Upper lobe of left lung (tissue), 4 donors: ENCODE measurements around the gene GLRX.

Source experiments
- POLR2A ChIP-seq, 4 donors: fragments of 450-650 bp; IDR thresholded peaks; one replicate each; pipeline ENCODE4 v1.5.1; 2016 to 2017; ENCODE audit warnings: antibody characterized with exemption in 4 of 4, mild to moderate bottlenecking in 2 of 4
- TF ChIP-seq, protein P1 (sequence below), 6 experiments: fragments of 450-650 bp in 4 of 6; fragments of 200-600 bp in 2 of 6; sonication (generic) in 2 of 6; IDR thresholded peaks; one replicate each; pipeline ENCODE4 v1.5.1; 2016 to 2019; ENCODE audit warnings: antibody characterized with exemption in 6 of 6

DNA sequence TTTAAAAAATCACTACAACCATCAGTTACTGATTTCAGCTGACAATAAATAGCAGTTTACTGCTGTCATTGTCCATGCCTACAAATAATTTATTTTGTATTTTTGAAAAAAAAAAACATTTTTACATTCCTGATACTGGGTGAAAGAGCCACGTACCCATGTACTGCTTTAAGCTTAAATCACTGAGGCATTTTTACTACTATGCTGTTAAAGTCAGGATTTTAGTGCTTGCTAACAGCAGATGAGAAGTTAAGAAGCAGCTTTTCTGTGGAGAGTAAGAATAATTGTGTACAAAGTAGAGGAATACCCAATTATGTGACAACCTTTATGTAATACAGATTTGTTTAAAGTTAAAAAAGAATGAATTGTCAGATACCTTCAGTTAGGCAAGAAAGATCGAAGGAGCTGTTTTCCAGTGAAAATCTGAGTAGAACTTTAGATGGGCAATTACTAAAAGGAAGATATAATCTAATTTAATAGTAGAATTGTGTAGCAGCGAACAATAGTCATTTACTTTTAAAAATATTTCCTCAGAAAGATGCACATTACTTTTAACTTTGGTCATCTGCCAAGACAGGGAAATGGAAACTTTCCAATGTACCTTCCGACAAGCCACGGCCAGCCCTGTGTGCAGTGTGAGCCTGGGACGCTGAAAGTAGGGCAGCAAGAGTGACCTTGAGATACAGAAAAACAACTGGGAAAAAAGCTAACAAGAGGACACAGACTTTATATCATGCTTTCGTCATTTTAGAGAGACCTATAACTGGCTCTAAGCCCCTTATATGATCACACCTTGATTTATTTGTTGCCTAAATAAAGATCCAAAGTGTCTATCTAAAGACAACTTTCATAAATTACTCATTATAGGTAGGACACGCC is 51.5 kb downstream of the GLRX start:
- TF ChIP-seq, protein P1, sequence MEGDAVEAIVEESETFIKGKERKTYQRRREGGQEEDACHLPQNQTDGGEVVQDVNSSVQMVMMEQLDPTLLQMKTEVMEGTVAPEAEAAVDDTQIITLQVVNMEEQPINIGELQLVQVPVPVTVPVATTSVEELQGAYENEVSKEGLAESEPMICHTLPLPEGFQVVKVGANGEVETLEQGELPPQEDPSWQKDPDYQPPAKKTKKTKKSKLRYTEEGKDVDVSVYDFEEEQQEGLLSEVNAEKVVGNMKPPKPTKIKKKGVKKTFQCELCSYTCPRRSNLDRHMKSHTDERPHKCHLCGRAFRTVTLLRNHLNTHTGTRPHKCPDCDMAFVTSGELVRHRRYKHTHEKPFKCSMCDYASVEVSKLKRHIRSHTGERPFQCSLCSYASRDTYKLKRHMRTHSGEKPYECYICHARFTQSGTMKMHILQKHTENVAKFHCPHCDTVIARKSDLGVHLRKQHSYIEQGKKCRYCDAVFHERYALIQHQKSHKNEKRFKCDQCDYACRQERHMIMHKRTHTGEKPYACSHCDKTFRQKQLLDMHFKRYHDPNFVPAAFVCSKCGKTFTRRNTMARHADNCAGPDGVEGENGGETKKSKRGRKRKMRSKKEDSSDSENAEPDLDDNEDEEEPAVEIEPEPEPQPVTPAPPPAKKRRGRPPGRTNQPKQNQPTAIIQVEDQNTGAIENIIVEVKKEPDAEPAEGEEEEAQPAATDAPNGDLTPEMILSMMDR (IDR thresholded peaks at IDR 0.05) = no peak
- no peak for TF ChIP-seq POLR2A (IDR thresholded peaks at IDR 0.05)
